HepG2 (cell line): ENCODE measurements around the gene JPT1. TPM values are rescaled to one million over a fixed set of nuclear protein-coding genes. Genes with fewer than 3 reads are reported as not detected.

Experiments
- CBX2 ChIP-seq, 2 experiments: fragments of 200-600 bp in 1 of 2; sonication (generic); formaldehyde crosslinking in 1 of 2; IDR thresholded peaks; 2 replicates each; pipeline versions ENCODE4 v1.7.0 to v1.8.1; 2018 to 2022; ENCODE audit warnings: low read depth in 2 of 2, low read length in 1 of 2, mild to moderate bottlenecking in 1 of 2, missing genetic modification reagents in 1 of 2
- CERS6 ChIP-seq: sonication (generic); formaldehyde crosslinking; IDR thresholded peaks from 2 replicates; pipeline ENCODE4 v1.5.0; 2020; ENCODE audit warnings: missing genetic modification reagents
- NCOA2 ChIP-seq: sonication (generic); formaldehyde crosslinking; IDR thresholded peaks from 2 replicates; pipeline ENCODE4 v1.8.0; 2022; ENCODE audit warnings: inconsistent platforms
- NCOR1 ChIP-seq: fragments of 200-600 bp; sonication (generic); IDR thresholded peaks from 2 replicates; pipeline ENCODE4 v1.7.0; 2017; ENCODE audit warnings: antibody characterized with exemption, low read length, borderline replicate concordance
- NR2C2 ChIP-seq: sonication (generic); formaldehyde crosslinking; IDR thresholded peaks from 2 replicates; pipeline ENCODE4 v1.4.0; 2020; ENCODE audit warnings: missing genetic modification reagents, mild to moderate bottlenecking, moderate library complexity, borderline replicate concordance
- SNAPC2 ChIP-seq: sonication (generic); formaldehyde crosslinking; IDR thresholded peaks from 2 replicates; pipeline ENCODE4 v1.8.1; 2022; ENCODE audit warnings: mild to moderate bottlenecking, missing genetic modification reagents
- STAT5B ChIP-seq: sonication (generic); formaldehyde crosslinking; IDR thresholded peaks from 2 replicates; pipeline ENCODE4 v1.4.0; 2020; ENCODE audit warnings: missing genetic modification reagents
- ZFP90 ChIP-seq: sonication (generic); formaldehyde crosslinking; IDR thresholded peaks from 2 replicates; pipeline ENCODE4 v1.8.0; 2022; ENCODE audit warnings: missing genetic modification reagents, mild to moderate bottlenecking, inconsistent platforms, borderline replicate concordance
- ZMAT3 ChIP-seq: sonication (generic); formaldehyde crosslinking; conservative IDR thresholded peaks from 2 replicates; pipeline ENCODE4 v1.7.0; 2021; ENCODE audit warnings: missing genetic modification reagents
- ZNF12 ChIP-seq: sonication (generic); formaldehyde crosslinking; IDR thresholded peaks from 2 replicates; pipeline ENCODE4 v1.5.0; 2020; ENCODE audit warnings: missing genetic modification reagents
- ZNF350 ChIP-seq: sonication (generic); formaldehyde crosslinking; IDR thresholded peaks from 2 replicates; pipeline ENCODE4 v1.4.0; 2020; ENCODE audit warnings: mild to moderate bottlenecking, low read depth, missing genetic modification reagents, borderline replicate concordance
- ZNF382 ChIP-seq: sonication (generic); formaldehyde crosslinking; IDR thresholded peaks from 2 replicates; pipeline ENCODE4 v1.5.0; 2020; ENCODE audit warnings: missing genetic modification reagents, mild to moderate bottlenecking, borderline replicate concordance
- ZNF407 ChIP-seq: sonication (generic); formaldehyde crosslinking; IDR thresholded peaks from one replicate; pipeline ENCODE4 v1.5.1; 2020; ENCODE audit warnings: mild to moderate bottlenecking, missing genetic modification reagents; ENCODE audit errors: not compliant biosample characterization
- ZNF607 ChIP-seq: sonication (generic); formaldehyde crosslinking; IDR thresholded peaks from 2 replicates; pipeline ENCODE4 v1.5.1; 2020; ENCODE audit warnings: missing genetic modification reagents, mild to moderate bottlenecking, borderline replicate concordance
- ZNF644 ChIP-seq: IDR thresholded peaks from 2 replicates; pipeline ENCODE4 v1.6.1; 2016; ENCODE audit warnings: low read depth
- ZNF670 ChIP-seq: sonication (generic); formaldehyde crosslinking; IDR thresholded peaks from 2 replicates; pipeline ENCODE4 v1.8.0; 2022; ENCODE audit warnings: mild to moderate bottlenecking, missing genetic modification reagents, borderline replicate concordance
- ZSCAN29 ChIP-seq: sonication (generic); formaldehyde crosslinking; conservative IDR thresholded peaks from 2 replicates; pipeline ENCODE4 v1.4.0; 2020; ENCODE audit warnings: mild to moderate bottlenecking, missing genetic modification reagents
- ZUFSP ChIP-seq: sonication (generic); formaldehyde crosslinking; IDR thresholded peaks from 2 replicates; pipeline ENCODE4 v1.9.0; 2021; ENCODE audit warnings: missing genetic modification reagents, mild to moderate bottlenecking, borderline replicate concordance
- polyA plus RNA-seq, 8 experiments: library from polyadenylated mRNA; depleted of rRNA in 3 of 8; stranded (reverse) in 7 of 8; unstranded in 1 of 8; fragments of >200 nt; fragmentation: Illumina TruSeq in 4 of 8; extraction: Trizol in 4 of 8; gene quantifications; 2 replicates each; pipeline versions ENCODE4 v1.2.1 to v1.2.3, GENCODE V29; 2011 to 2016; ENCODE audit warnings: low read depth in 4 of 8, missing spikeins in 1 of 8, mixed read lengths in 1 of 8; ENCODE audit not compliant: insufficient read depth in 1 of 8
- total RNA-seq, 5 experiments: library from RNA; depleted of rRNA; stranded (reverse); fragments of >200 nt; fragmentation: Illumina TruSeq; extraction: Trizol; gene quantifications; 2 replicates each; pipeline ENCODE4 v1.2.3, GENCODE V29; 2016; ENCODE audit warnings: low read depth in 1 of 5

The JPT1 gene
- total and polyA plus RNA-seq, 2 of the 13 experiments (the other 11 are each of a cell fraction or from before 2014, with no cell fraction given): 43.3 to 256 TPM

GRCh38 chr17:75113798-75114551 lies 40.3 kb downstream of the JPT1 start (continued):
- TF ChIP-seq ZNF407 (CRISPR knock-in tag) (no peak), NR2C2 (CRISPR knock-in tag) (0 out of 2 replicates have a peak, but pooled peaks have one; percentile 43), ZMAT3 (CRISPR knock-in tag) (no peak), NCOA2 (CRISPR knock-in tag) (no peak), CERS6 (CRISPR knock-in tag) (no peak), ZUFSP (CRISPR knock-in tag) (no peak), ZSCAN29 (0 out of 2 replicates have a peak, but pooled peaks have one; percentile 72), STAT5B (CRISPR knock-in tag) (no peak), ZFP90 (no peak), ZNF644 (CRISPR knock-in tag) (no peak), ZNF670 (CRISPR knock-in tag) (no peak), ZNF607 (CRISPR knock-in tag) (peak; percentile 55; the same call in 1 of the 2 replicates), ZNF350 (CRISPR knock-in tag) (no peak; the same call in 1 of the 2 replicates), ZNF382 (CRISPR knock-in tag) (no peak), ZNF12 (CRISPR knock-in tag) (no peak), SNAPC2 (CRISPR knock-in tag) (no peak), NCOR1 (no peak), CBX2 (IDR thresholded peaks at IDR 0.05; ENCODE audit: low read depth, low read length) (no peak), CBX2 (CRISPR knock-in tag; IDR thresholded peaks at IDR 0.05; ENCODE audit: low read depth) (no peak)
